Effector memory CD8-positive, alpha-beta T cell (primary cell): ENCODE measurements around the gene PELI2.
A peak's percentile ranks its signal among the peaks of the same experiment; 100 is the strongest.

ENCODE experiments used
- ATAC-seq: fragments of 150-1000 bp; cut with Tn5 transposase; replicated peaks from 2 replicates; pipeline ENCODE4 v1.10.0; 2021; ENCODE audit warnings: mild to moderate bottlenecking, moderate library complexity
- DNase-seq, 3 experiments: peaks; one replicate each; pipeline ENCODE4 v3.0.0; 2021
- H3K27ac Mint-ChIP-seq, 2 donors: one replicate each; pipeline ENCODE4 v1.8.0; 2022; ENCODE audit warnings: mild to moderate bottlenecking in 2 of 2, mixed read lengths in 2 of 2, moderate library complexity in 2 of 2
- H3K27me3 Mint-ChIP-seq, 2 donors: one replicate each; pipeline ENCODE4 v1.8.0; 2022; ENCODE audit warnings: mixed read lengths in 2 of 2
- H3K36me3 Mint-ChIP-seq: one replicate; pipeline ENCODE4 v1.8.0; 2022; ENCODE audit warnings: mild to moderate bottlenecking, moderate library complexity, mixed read lengths; ENCODE audit not compliant: insufficient read depth
- H3K4me1 Mint-ChIP-seq, 2 donors: one replicate each; pipeline ENCODE4 v1.8.0; 2022; ENCODE audit warnings: low read depth in 2 of 2, mixed read lengths in 2 of 2
- H3K4me3 Mint-ChIP-seq, 2 donors: one replicate each; pipeline ENCODE4 v1.8.0; 2022; ENCODE audit warnings: mild to moderate bottlenecking in 2 of 2, mixed read lengths in 2 of 2, moderate library complexity in 2 of 2
- H3K9me3 Mint-ChIP-seq, 2 donors: one replicate each; pipeline ENCODE4 v1.8.0; 2022; ENCODE audit warnings: mixed read lengths in 2 of 2

PELI2 gene

DNA sequence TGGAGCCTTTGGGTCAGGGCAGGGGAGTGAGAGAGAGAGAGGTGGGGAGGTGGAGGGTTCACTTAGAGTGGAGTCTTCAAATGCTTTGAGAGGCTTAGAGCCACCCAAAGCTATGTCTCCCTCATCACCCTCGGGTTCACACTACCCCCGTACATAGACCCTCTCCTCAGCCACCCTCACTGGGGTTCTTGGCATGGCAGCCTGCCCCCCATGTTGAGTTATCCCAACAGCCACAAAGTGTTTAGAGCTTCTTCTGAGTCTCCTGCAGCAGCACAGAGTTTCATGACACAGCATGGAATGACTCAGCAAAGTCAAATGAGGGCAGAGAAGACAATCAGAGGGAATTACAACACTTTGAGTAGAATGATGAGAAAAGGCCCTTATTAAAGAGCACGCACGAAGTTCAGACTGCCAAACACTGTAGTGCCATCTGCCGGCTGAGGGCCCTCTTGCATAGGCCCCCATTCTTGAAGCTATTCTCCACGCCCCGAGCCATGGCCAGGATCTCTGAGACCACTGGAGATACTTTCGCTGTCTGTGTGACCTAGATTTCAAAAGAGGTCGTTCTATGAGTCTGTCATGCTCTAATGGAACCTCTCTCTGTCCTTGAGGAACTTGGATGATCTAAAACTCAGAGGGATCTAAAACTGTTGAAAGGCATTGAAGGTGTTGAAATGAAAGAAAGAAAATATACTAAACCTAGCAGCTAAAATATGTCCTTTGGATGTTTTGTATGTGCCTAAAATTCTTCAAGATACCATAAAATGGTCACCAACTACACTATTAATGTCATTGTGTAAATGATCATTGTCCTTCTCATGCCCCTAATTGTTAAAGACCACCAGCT, 221.9 kb downstream of the PELI2 start:
- DNase-seq, result peak; percentile 17 to 33 (median 24)
- H3K9me3 Mint-ChIP-seq, result no peaks in the 10 kb centered on the region
- no peaks in the 10 kb centered on the region for H3K36me3 Mint-ChIP-seq
- H3K27ac Mint-ChIP-seq, result no peak overlapping the region
- peaks cover 0 to 4% of the 10 kb centered on the region in 2 donors for H3K4me1 Mint-ChIP-seq
- peak; percentile 47 for ATAC-seq
- peaks cover 0 to 5% of the 10 kb centered on the region in 2 donors for H3K27me3 Mint-ChIP-seq
- H3K4me3 Mint-ChIP-seq, result no peak overlapping the region

DNA sequence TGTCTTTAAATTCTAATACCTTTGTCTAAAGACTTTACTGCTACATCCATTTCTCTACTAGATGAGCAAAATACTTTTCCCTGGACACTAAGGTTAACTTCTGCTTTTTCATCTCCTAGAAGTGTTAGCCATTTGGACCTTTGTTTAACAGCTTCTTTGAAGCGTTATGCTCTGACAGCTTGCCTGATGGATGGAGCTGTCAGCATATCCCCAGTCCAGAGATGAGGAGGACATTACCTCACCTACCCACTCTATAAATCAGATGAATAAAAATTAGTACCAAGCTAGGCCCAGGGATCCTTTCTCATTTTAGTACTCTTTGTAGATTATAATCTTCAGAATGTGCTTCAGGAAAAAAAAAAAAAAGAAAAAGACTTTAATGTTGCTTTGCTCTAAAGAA, 222.7 kb downstream of the PELI2 start:
- Mint-ChIP-seq H3K9me3 (no peaks in the 10 kb centered on the region), H3K27ac (no peak overlapping the region), H3K36me3 (no peaks in the 10 kb centered on the region), H3K27me3 (peaks cover 0 to 10% of the 10 kb centered on the region in 2 donors), H3K4me3 (no peak overlapping the region), H3K4me1 (peaks cover 0 to 4% of the 10 kb centered on the region in 2 donors)
- ATAC-seq (no peak), DNase-seq (no peak)

DNA sequence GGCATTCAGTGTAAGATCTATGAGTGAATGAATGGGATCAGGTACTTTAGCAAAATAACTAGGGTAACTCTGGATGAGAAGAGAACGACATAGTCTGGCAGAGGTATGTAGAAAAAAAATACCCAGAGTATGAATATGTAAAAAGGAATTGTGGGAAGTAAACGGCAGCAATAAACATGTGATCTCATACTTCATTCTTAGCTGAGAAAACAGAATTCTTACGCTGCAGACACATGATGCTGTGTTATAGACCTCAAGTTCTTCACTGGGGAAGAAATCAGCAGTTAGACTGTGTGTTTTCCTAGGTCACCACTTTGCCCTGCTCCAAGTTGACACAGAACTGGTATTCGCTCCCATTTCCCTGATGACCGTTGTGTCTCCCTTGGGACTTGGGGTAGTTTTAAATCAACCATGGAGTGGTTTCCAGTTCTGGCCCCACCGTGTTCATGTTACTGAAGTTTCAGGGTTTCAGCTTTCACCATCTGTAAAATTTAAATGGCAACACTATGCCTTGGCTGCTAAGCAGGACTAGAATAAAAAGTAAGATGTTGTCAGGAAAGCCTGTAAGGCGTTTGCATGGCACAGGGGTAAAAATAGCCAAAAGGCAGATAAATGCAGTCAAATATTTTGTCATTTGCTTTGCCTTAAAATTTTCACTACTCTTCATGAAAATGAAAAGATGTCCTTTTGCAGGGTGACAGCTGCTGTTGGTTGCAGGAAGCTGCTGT, 223.7 kb downstream of the PELI2 start:
- ATAC-seq (no peak), DNase-seq (no peak)
- H3K9me3 Mint-ChIP-seq, result no peaks in the 10 kb centered on the region
- peaks cover 0 to 10% of the 10 kb centered on the region in 2 donors for H3K27me3 Mint-ChIP-seq
- peaks cover 0 to 4% of the 10 kb centered on the region in 2 donors for H3K4me1 Mint-ChIP-seq
- no peak overlapping the region for H3K4me3 Mint-ChIP-seq
- H3K27ac Mint-ChIP-seq, result no peak overlapping the region
- no peaks in the 10 kb centered on the region for H3K36me3 Mint-ChIP-seq

DNA sequence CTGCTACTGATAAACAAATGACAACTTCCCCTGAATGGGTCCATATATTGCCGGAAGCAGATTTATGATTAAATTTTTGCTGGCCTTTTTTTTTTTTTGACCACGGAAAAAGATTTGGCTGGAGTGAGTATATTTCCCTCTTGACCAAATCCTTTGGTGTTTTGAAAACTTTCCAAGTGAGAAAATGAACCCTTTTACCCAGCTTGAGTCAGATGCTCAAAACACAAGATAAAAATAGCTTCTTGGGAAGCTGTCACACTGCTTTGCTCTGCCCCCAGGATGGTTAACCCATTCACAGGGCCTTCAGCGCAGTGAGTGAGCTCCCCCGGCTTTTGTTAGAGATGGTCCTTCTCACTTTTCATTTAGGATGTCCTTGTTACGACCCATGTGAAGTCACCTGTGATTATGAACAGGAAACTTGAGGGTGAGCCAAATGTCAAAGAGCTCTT, 224.3 kb downstream of the PELI2 start:
- peaks cover 0 to 4% of the 10 kb centered on the region in 2 donors for H3K4me1 Mint-ChIP-seq
- no peak for ATAC-seq

DNA sequence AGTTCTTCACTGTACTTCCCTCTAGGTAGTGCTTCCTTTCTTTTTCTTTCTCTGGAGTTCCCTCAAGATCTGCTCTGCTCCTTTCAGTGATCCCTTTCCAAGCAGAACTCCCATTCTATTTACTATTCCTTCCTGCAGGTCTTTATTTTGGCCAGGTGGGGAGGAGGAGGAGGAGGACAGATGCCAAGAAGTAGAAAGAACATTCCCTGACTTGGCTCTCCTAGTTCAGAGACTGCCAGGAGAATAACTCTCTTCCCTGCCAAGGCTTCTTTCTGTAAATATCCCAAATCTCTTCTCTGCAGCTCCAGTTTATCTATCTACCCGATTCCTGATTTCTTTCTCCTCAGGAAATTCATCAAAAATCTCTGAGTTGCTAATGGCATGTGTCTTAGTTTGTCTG, 231.7 kb downstream of the PELI2 start:
- no peak for DNase-seq
- ATAC-seq, result no peak
- H3K27me3 Mint-ChIP-seq, result peaks cover 0 to 21% of the 10 kb centered on the region in 2 donors
- H3K4me1 Mint-ChIP-seq, result no peaks in the 10 kb centered on the region
- no peak overlapping the region for H3K4me3 Mint-ChIP-seq
- no peaks in the 10 kb centered on the region for H3K36me3 Mint-ChIP-seq
- no peak overlapping the region for H3K27ac Mint-ChIP-seq
- H3K9me3 Mint-ChIP-seq, result no peaks in the 10 kb centered on the region

More for the DNA sequence above, 224.3 kb downstream of the PELI2 start:
- Mint-ChIP-seq H3K27ac (no peak overlapping the region), H3K9me3 (no peaks in the 10 kb centered on the region), H3K4me3 (no peak overlapping the region), H3K36me3 (no peaks in the 10 kb centered on the region), H3K27me3 (peaks cover 0 to 10% of the 10 kb centered on the region in 2 donors)
- no peak for DNase-seq
